Measurements from ENCODE around the gene PRKAG2.

The PRKAG2 gene

GRCh38 chr7:151692721-151693120 lies 184.2 kb downstream of the PRKAG2 start:
- DNase-seq (ENCODE audit: low read depth), result no peak

GRCh38 chr7:151691449-151691848 lies 185.5 kb downstream of the PRKAG2 start:
- DNase-seq (ENCODE audit: low read depth), result no peak

- DNase-seq (ENCODE audit: low read depth), result no peak
Measured at GRCh38 chr7:151690606-151691005, 186.3 kb downstream of the PRKAG2 start.

- no peak for DNase-seq (ENCODE audit: low read depth)
Measured at GRCh38 chr7:151689196-151689971, 187.5 kb downstream of the PRKAG2 start.

- DNase-seq (ENCODE audit: low read depth), result no peak
Measured at GRCh38 chr7:151688236-151688780, 188.6 kb downstream of the PRKAG2 start.

GRCh38 chr7:151687523-151688235 lies 189.2 kb downstream of the PRKAG2 start:
- no peak for DNase-seq (ENCODE audit: low read depth)

GRCh38 chr7:151686826-151687225 lies 190.1 kb downstream of the PRKAG2 start:
- no peak for DNase-seq (ENCODE audit: low read depth)

GRCh38 chr7:151686016-151686766 lies 190.7 kb downstream of the PRKAG2 start:
- DNase-seq (ENCODE audit: low read depth), result no peak

GRCh38 chr7:151684408-151685175 lies 192.3 kb downstream of the PRKAG2 start:
- no peak for DNase-seq (ENCODE audit: low read depth)

GRCh38 chr7:151683615-151684407 lies 193.1 kb downstream of the PRKAG2 start:
- DNase-seq (ENCODE audit: low read depth), result no peak

- DNase-seq (ENCODE audit: low read depth), result no peak
Measured at GRCh38 chr7:151682831-151683614, 193.9 kb downstream of the PRKAG2 start.

- no peak for DNase-seq (ENCODE audit: low read depth)
Measured at GRCh38 chr7:151681726-151682125, 195.2 kb downstream of the PRKAG2 start.

GRCh38 chr7:151680810-151681209 lies 196.1 kb downstream of the PRKAG2 start:
- DNase-seq (ENCODE audit: low read depth), result no peak

- DNase-seq (ENCODE audit: low read depth), result no peak
Measured at GRCh38 chr7:151679881-151680612, 196.9 kb downstream of the PRKAG2 start.

GRCh38 chr7:151679071-151679708 lies 197.7 kb downstream of the PRKAG2 start:
- DNase-seq (ENCODE audit: low read depth), result no peak

- DNase-seq (ENCODE audit: low read depth), result no peak
Measured at GRCh38 chr7:151678227-151678604, 198.7 kb downstream of the PRKAG2 start.

GRCh38 chr7:151677581-151678226 lies 199.2 kb downstream of the PRKAG2 start:
- no peak for DNase-seq (ENCODE audit: low read depth)

GRCh38 chr7:151676759-151677158 lies 200.2 kb downstream of the PRKAG2 start:
- DNase-seq (ENCODE audit: low read depth), result no peak
